22Rv1 (cell line): Measurements from ENCODE around the gene CIB4.

Experiments used
- H3K27ac ChIP-seq: fragments of 450-650 bp; 2 replicates; pipeline ENCODE4 v1.5.1; 2017
- ZFX ChIP-seq: fragments of 450-650 bp; IDR thresholded peaks from 2 replicates; pipeline ENCODE4 v1.6.1; 2017; ENCODE audit warnings: antibody characterized with exemption, borderline replicate concordance
- TF ChIP-seq, protein P1 (sequence below): fragments of 450-650 bp; IDR thresholded peaks from 2 replicates; pipeline ENCODE4 v1.5.1; 2017; ENCODE audit warnings: mild to moderate bottlenecking

CIB4 gene

DNA sequence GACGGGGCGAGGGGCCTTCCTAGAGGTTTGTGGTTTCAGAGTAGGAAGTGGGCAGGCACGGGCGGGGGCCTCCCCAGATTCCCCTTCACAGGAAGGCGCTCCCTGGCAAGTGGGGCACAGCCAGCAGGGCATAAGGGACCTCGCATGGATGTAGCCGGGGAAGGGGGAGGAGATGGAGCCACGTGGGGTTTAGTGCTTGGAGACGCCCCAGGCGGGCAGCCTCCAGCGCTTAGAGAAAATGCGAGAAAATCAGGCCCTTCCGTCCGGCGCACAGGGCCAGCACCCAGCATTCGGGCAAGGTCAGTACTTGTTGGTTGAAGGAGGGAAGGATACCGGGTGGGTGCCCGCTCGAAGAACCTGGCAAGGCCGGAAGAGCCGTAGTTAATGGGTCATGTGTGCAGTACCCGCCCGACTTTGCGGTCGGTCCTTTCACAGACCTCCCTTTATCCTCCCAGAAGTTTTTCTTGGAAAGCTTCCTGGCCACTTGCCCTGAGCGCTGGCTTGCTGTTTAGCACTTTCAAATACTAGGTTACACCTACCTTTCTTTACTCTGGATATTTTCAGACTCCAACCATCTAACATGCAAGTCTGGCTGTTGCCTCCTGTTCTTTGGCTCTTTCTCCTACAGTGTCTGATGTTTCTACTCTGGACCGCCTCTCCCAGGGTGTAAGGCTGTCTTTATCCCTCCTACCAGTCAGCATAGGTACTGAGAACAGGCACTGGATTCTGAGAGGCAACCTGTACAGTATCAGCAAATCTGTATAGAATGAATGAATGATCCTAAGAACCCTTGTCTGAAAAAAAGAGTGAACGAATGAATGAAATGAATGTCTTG is 78.1 kb downstream of the CIB4 start:
- no peak overlapping the region for H3K27ac ChIP-seq
- TF ChIP-seq ZFX, result no peak
- TF ChIP-seq, protein P1, sequence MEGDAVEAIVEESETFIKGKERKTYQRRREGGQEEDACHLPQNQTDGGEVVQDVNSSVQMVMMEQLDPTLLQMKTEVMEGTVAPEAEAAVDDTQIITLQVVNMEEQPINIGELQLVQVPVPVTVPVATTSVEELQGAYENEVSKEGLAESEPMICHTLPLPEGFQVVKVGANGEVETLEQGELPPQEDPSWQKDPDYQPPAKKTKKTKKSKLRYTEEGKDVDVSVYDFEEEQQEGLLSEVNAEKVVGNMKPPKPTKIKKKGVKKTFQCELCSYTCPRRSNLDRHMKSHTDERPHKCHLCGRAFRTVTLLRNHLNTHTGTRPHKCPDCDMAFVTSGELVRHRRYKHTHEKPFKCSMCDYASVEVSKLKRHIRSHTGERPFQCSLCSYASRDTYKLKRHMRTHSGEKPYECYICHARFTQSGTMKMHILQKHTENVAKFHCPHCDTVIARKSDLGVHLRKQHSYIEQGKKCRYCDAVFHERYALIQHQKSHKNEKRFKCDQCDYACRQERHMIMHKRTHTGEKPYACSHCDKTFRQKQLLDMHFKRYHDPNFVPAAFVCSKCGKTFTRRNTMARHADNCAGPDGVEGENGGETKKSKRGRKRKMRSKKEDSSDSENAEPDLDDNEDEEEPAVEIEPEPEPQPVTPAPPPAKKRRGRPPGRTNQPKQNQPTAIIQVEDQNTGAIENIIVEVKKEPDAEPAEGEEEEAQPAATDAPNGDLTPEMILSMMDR, result no peak

DNA sequence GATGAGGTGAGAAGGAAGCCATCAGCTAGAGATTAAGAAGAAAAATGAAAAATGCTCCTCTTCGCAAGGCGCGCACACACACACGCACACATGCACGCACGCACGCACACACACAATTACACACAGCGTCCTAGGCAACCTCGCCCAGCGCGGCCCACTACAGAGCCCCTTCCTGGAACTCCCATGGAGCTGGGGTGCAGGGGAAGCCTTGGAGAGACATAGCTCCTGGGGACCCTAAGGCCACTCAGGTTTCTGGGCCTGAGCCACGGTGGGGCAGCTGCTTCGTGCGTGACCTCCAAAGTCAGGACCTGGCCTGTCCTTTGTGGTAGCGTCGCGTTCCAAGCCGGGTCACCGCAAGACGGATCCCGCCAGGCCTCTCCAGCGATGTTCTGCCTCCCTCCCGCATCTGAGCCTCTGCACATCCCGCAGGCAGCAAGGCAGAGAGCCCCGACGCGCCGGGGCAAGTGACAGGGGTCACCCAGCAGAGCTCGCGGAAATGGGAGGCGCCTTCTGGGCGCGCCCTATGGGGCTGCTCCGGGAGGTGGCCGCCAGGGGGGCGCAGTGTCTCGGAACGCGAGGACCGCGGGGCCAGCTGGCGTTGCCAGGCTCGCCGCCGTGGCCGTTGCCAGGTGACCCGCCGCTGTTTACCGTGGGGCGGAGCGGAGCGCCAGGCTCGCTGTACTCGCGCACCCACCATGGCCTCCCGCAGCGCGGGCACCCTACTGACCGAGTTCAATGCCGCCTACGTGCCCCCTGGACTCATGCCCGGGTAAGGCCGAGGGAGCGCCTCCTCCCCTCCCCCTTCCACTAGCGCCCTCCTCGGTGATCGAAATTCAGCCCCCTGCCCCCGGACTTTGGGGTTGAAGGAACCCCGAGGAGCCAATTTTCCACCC is 79.0 kb downstream of the CIB4 start:
- H3K27ac ChIP-seq, result no peak overlapping the region
- TF ChIP-seq ZFX, result no peak
- TF ChIP-seq, protein P1, result peak; percentile 41

DNA sequence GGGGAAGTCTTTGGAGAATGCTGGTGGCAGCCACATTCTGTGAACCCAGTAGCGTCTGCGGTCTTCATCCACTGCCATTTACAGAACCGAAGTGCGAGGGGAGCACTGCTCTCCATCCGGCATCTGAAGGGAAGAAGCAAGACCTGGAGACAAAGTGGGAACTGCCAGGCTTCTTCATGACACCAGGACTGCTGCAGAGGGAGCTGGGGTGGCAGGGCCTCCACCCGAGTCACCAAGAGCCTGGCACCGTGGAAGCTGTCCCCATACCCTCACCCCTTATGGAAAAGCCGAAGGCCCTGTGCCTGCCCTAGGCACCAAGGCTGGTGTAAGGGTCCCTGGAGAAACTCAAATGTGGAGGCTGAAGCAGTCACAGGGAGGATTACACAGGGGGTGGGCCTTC is 79.8 kb downstream of the CIB4 start:
- TF ChIP-seq, protein P1, result no peak
- TF ChIP-seq ZFX, result no peak
- no peak overlapping the region for H3K27ac ChIP-seq

DNA sequence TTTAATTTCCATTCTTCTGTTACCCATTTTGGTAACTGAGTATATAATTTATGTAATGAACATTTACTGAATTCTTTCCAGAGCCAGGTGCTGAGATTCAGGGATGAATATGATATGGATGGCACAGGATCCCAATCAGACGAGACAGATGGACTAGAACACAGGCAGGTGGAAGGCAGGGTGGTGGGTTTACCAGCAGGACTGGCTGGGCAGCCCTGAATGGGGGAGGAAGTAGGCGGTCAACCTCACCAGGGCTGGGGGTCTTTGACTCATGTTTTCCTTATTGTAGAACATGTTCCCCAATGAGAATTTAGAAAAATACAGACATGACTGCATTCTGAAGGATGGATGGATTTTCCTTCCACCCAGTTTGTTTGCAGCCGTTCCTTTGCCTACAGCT is 80.3 kb downstream of the CIB4 start:
- no peak overlapping the region for H3K27ac ChIP-seq
- no peak for TF ChIP-seq ZFX
- TF ChIP-seq, protein P1, result no peak

DNA sequence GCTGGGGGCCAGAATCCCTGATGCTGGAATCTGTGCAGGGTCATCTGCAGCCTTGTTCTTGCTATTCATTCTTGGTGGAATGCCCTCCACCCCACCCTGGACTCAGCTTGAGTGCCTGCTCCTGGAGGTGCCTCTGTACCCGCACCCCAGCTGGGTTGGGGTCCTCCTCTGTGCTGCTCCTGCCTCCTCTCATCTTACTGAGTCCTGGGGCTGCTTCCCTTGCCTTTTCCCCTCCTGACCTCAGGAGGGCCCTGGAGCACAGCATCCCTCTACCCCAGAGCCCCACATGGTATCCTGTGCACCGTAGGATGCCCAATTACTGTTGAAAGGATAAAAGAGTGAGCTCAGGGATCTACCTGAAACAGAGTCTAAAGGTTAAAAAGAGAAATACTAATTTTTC is 81.6 kb downstream of the CIB4 start:
- H3K27ac ChIP-seq, result no peak overlapping the region
- TF ChIP-seq, protein P1, result no peak
- TF ChIP-seq ZFX, result no peak

DNA sequence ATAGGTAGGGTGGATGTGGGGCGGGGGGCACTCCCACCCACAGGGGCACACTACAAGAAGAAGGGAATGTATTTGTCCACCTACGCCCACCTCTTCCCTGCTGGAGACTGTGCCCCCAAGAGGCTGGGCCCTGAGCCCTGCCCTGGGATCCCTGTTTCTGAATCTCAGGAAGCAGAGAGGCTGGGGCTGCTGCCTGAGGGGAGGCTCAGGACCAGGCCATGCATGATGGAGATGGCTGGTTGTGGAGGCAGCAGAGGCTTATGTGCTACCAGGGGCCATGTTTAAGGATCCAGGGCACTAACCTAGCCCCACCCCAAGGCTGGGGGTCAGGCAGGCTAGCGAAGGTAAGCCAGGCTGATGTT is 82.1 kb downstream of the CIB4 start:
- TF ChIP-seq ZFX, result no peak
- TF ChIP-seq, protein P1, result no peak
- H3K27ac ChIP-seq, result no peak overlapping the region
